Stimulated activated naive CD4-positive, alpha-beta T cell (primary cell): ENCODE data around the gene ERGIC2.

Experiments
- DNase-seq, 6 experiments: peaks; one replicate each; lab custom pipeline; 2025; lab: John Stamatoyannopoulos, UW

ERGIC2 gene

GRCh38 chr12:29376118-29376517, 4.9 kb downstream of the ERGIC2 start:
- no peak for DNase-seq

GRCh38 chr12:29374913-29375312, 6.1 kb downstream of the ERGIC2 start:
- DNase-seq, result no peak

- no peak for DNase-seq
Measured at GRCh38 chr12:29374012-29374411, 7.0 kb downstream of the ERGIC2 start.

GRCh38 chr12:29365091-29365490, 15.9 kb downstream of the ERGIC2 start:
- DNase-seq, result no peak

GRCh38 chr12:29354954-29355353, 26.0 kb downstream of the ERGIC2 start:
- DNase-seq, result no peak

GRCh38 chr12:29350080-29350479, 30.9 kb downstream of the ERGIC2 start:
- no peak for DNase-seq

- DNase-seq, result no peak
Measured at GRCh38 chr12:29346769-29347421, 34.1 kb downstream of the ERGIC2 start.

- no peak for DNase-seq
Measured at GRCh38 chr12:29343022-29343799, 37.8 kb downstream of the ERGIC2 start.

GRCh38 chr12:29337325-29337724, 43.6 kb downstream of the ERGIC2 start:
- DNase-seq, result no peak

GRCh38 chr12:29334937-29335336, 46.0 kb downstream of the ERGIC2 start:
- no peak for DNase-seq

- no peak for DNase-seq
Measured at GRCh38 chr12:29333178-29333577, 47.8 kb downstream of the ERGIC2 start.

GRCh38 chr12:29329411-29329810, 51.6 kb downstream of the ERGIC2 start:
- DNase-seq, result no peak

- DNase-seq, result no peak
Measured at GRCh38 chr12:29322157-29322556, 58.8 kb downstream of the ERGIC2 start.

GRCh38 chr12:29320295-29321085, 60.5 kb downstream of the ERGIC2 start:
- DNase-seq, result no peak

GRCh38 chr12:29317556-29318363, 63.2 kb downstream of the ERGIC2 start:
- DNase-seq, result peak in 4 of 6 experiments; percentile 15 to 69 (median 50)

- no peak for DNase-seq
Measured at GRCh38 chr12:29316752-29317151, 64.2 kb downstream of the ERGIC2 start.

- no peak for DNase-seq
Measured at GRCh38 chr12:29314416-29314815, 66.6 kb downstream of the ERGIC2 start.

- no peak for DNase-seq
Measured at GRCh38 chr12:29310899-29311298, 70.1 kb downstream of the ERGIC2 start.

GRCh38 chr12:29309320-29309902, 71.6 kb downstream of the ERGIC2 start:
- DNase-seq, result peak in 1 of 6 experiments; percentile 4

- no peak for DNase-seq
Measured at GRCh38 chr12:29306682-29307081, 74.3 kb downstream of the ERGIC2 start.

- DNase-seq, result no peak
Measured at GRCh38 chr12:29306266-29306665, 74.7 kb downstream of the ERGIC2 start.
